Epithelial cell of esophagus (primary cell): ENCODE measurements around the gene KAZN.

ENCODE experiments used
- DNase-seq: peaks from one replicate; pipeline ENCODE4 v3.0.0; 2010; ENCODE audit warnings: low read depth
- H3K4me3 ChIP-seq: 2 replicates; pipeline ENCODE4 v1.5.1; 2011; ENCODE audit warnings: mild to moderate bottlenecking, low read length, control low read depth
- TF ChIP-seq, protein P1 (sequence below): IDR thresholded peaks from 2 replicates; pipeline ENCODE4 v1.5.1; 2011; ENCODE audit warnings: low read depth, mild to moderate bottlenecking, low read length, control low read depth, inconsistent platforms; ENCODE audit not compliant: insufficient read depth; ENCODE audit errors: missing control alignments

The KAZN gene

DNA sequence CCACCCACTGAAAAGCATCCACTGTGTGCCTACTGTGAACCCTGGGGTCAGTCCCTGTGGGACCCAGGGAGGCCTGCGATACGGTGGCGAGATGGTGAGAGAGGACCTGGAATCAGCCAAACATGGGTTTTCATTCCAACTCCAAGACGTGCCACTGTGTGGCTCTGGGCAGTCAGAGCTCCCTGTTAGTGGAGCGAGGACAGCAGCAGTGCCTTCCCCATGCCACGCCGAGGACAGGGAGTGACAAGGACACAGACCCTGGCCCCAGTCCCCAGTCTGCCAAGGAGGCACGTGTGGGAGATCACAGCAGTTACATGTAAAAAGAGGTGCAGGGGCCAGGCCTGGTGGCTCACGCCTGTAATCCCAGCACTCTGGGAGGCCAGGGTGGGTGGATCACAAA lies 504.2 kb downstream of the KAZN start:
- TF ChIP-seq, protein P1, sequence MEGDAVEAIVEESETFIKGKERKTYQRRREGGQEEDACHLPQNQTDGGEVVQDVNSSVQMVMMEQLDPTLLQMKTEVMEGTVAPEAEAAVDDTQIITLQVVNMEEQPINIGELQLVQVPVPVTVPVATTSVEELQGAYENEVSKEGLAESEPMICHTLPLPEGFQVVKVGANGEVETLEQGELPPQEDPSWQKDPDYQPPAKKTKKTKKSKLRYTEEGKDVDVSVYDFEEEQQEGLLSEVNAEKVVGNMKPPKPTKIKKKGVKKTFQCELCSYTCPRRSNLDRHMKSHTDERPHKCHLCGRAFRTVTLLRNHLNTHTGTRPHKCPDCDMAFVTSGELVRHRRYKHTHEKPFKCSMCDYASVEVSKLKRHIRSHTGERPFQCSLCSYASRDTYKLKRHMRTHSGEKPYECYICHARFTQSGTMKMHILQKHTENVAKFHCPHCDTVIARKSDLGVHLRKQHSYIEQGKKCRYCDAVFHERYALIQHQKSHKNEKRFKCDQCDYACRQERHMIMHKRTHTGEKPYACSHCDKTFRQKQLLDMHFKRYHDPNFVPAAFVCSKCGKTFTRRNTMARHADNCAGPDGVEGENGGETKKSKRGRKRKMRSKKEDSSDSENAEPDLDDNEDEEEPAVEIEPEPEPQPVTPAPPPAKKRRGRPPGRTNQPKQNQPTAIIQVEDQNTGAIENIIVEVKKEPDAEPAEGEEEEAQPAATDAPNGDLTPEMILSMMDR: no peak
- H3K4me3 ChIP-seq: no peak overlapping the region
- DNase-seq: no peak

DNA sequence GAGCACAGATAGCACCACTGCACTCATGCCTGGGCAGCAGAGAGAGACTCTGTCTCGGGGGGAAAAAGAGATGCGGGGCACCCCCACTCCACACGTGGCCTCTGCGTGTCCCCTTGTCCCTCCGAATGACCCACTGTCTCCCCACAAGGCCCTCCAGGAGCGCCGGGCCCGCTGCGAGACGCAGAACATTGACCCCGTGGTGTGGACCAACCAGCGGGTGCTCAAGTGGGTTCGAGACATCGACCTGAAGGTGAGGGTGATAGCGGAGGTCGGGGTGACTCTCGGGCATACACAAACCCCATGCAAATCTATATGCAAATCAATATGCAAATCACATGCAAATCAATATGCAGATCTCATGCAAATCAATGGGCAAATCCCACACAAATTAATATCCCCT lies 504.7 kb downstream of the KAZN start:
- DNase-seq: no peak
- TF ChIP-seq, protein P1: no peak
- no peak overlapping the region for H3K4me3 ChIP-seq

DNA sequence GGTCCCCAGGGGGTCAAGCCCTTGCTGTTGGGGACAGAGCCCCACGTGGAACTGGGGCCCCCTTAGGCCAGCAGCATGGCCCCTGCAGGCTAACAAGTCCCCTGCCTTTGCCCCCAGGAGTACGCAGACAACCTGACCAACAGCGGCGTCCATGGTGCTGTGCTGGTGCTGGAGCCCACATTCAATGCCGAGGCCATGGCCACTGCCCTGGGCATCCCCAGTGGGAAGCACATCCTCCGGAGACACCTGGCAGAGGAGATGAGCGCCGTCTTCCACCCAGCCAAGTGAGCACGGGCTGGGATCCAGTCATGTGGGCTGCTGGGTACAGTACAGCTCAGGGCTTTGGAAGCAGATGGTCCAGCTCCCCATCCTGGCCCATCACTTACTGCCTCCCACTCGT lies 505.4 kb downstream of the KAZN start:
- TF ChIP-seq, protein P1: no peak
- no peak for DNase-seq
- H3K4me3 ChIP-seq: no peak overlapping the region

DNA sequence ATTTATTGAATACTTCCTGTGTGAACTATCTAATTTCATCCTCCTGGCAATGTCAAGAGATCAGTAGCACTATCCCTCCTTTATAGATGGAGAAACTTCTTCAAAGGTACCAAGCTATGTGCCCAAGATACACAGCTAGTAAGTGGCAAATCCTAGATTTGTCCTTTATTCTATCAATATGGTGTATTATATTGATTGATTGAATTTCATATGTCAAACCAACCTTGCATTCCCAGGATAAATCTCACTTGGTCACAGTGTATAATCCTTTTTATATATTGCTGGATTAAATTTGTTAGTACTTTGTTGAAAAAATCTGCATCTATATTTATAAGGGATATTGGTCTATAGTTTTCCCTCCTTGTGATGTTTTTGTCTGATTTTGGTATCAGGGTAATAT lies 506.3 kb downstream of the KAZN start:
- TF ChIP-seq, protein P1: no peak
- no peak overlapping the region for H3K4me3 ChIP-seq
- no peak for DNase-seq

DNA sequence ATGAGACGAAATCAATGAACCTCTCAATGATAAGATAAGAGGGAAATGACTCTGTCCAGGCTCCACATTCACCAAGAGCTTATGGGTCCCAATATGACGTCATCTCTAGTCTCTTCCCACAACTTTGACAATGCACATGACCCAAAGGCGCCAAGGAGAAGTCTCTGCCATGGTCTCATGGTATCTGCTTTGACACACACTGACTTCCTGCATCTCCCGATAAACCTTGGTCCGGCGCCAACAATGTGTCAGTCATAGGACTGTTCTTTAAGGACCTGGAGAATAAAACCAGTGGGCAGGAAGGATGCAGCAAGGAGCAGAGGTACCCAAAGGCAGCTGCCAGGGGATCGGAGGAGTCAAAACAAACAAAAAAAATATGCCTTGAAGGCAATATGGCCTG lies 508.1 kb downstream of the KAZN start:
- no peak overlapping the region for H3K4me3 ChIP-seq
- TF ChIP-seq, protein P1: no peak
- peak; percentile 18 for DNase-seq

DNA sequence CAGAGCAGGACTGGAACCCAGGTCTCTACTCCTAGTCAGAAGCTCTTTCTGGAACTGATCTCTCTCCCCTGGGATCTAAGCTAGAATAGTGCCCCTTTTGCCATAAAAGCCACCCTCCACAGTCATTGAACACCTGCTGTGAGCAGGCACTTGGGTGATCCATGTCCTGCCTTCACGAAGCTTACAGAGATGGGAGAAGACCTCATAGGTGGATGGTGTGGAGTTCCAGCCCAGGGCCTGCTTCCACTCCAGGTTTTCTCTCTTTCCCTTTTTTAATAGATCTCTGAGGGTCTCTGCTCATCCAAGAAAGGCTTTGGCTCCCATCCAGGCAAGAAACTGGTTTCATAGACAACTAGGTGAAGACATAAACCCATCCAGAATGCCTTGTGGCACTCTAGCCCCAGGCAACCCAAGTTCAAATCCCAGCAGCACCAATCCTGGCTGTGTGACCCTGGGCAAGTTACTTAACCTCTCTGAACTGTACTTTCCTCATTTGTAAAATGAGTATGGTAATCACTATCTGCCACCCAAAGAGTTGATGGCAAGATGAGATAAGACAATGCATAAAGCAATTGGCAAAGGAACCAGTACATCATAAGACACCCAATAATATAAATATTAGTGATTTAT lies 508.7 kb downstream of the KAZN start:
- TF ChIP-seq, protein P1: no peak
- no peak for DNase-seq
- H3K4me3 ChIP-seq: no peak overlapping the region

DNA sequence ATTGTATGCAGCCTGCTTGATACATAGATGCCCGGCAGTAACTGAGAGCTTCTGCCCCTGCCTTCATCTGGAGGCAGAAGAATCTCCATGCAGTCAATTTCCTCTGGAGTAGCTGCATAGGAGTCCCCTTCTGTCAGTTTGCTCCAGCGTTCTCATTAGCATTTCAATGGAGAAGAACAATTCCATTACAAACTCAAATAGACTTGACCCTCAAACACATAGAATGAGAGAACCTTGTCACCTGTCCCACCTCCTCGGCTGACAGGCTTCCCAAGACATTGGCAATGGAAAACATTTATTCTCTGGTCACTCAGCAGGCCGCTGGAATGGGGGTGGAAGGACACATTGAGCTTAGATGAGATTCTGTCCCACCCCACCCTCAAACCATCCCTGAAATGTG lies 509.4 kb downstream of the KAZN start:
- no peak for DNase-seq
- TF ChIP-seq, protein P1: no peak
- no peak overlapping the region for H3K4me3 ChIP-seq
